GM23338 (cell line): ENCODE results near the gene FAM204A. TPM values are rescaled to one million over a fixed set of nuclear protein-coding genes. Genes with fewer than 3 reads are reported as not detected.
A peak's percentile ranks its signal among the peaks of the same experiment; 100 is the strongest.

Experiments
- ATAC-seq: fragments of 200-7000 bp; cut with Tn5 transposase; 3 replicates; pipeline ENCODE4 v1.9.1; 2020
- DNase-seq: peaks from one replicate; pipeline ENCODE4 v3.0.0-alpha.2; 2015; ENCODE audit warnings: low spot score
- H2AFZ ChIP-seq: fragments of 200-600 bp; sonication (generic); 2 replicates; pipeline ENCODE4 v1.8.0; 2016; ENCODE audit warnings: antibody characterized with exemption, mild to moderate bottlenecking, moderate library complexity
- H3F3A ChIP-seq: fragments of 200-600 bp; sonication (generic); replicated peaks from 2 replicates; pipeline ENCODE4 v1.8.0; 2017; ENCODE audit warnings: antibody characterized with exemption, mixed run types, low read depth
- H3K27ac ChIP-seq: fragments of 200-600 bp; sonication (generic); 2 replicates; pipeline ENCODE4 v1.6.1; 2016; ENCODE audit warnings: low read depth
- H3K27me3 ChIP-seq: fragments of 200-600 bp; sonication (generic); 2 replicates; pipeline ENCODE4 v1.8.0; 2016; ENCODE audit warnings: mild to moderate bottlenecking, mixed run types, moderate library complexity; ENCODE audit not compliant: insufficient read depth
- H3K36me3 ChIP-seq: fragments of 200-600 bp; sonication (generic); 2 replicates; pipeline ENCODE4 v1.8.0; 2016; ENCODE audit warnings: mild to moderate bottlenecking; ENCODE audit not compliant: insufficient read depth
- H3K4me1 ChIP-seq: fragments of 200-600 bp; sonication (generic); 2 replicates; pipeline ENCODE4 v1.8.0; 2016; ENCODE audit warnings: mild to moderate bottlenecking, moderate library complexity; ENCODE audit not compliant: insufficient read depth
- H3K4me2 ChIP-seq: fragments of 200-600 bp; sonication (generic); 2 replicates; pipeline ENCODE4 v1.7.1; 2017; ENCODE audit warnings: mixed run types
- H3K4me3 ChIP-seq: fragments of 200-600 bp; sonication (generic); 2 replicates; pipeline ENCODE4 v1.6.1; 2016; ENCODE audit warnings: mixed run types
- H3K79me2 ChIP-seq: fragments of 200-600 bp; sonication (generic); replicated peaks from 2 replicates; pipeline ENCODE4 v1.8.0; 2017; ENCODE audit warnings: mild to moderate bottlenecking; ENCODE audit not compliant: insufficient read depth
- H3K9me2 ChIP-seq: fragments of 200-600 bp; sonication (generic); 2 replicates; pipeline ENCODE4 v1.8.0; 2017; ENCODE audit not compliant: insufficient read depth
- H4K20me1 ChIP-seq: fragments of 200-600 bp; sonication (generic); replicated peaks from 2 replicates; pipeline ENCODE4 v1.8.0; 2017; ENCODE audit warnings: mild to moderate bottlenecking; ENCODE audit not compliant: insufficient read depth
- H3K27ac Mint-ChIP-seq: 2 replicates; pipeline ENCODE4 v1.8.0; 2020; ENCODE audit warnings: inconsistent platforms, mild to moderate bottlenecking, moderate library complexity, mixed read lengths
- H3K27me3 Mint-ChIP-seq: 3 replicates; pipeline ENCODE4 v1.8.0; 2022; ENCODE audit warnings: low read depth, mild to moderate bottlenecking, moderate library complexity, mixed read lengths, inconsistent platforms; ENCODE audit not compliant: insufficient read depth, poor library complexity
- H3K36me3 Mint-ChIP-seq: 3 replicates; pipeline ENCODE4 v1.8.0; 2021; ENCODE audit warnings: low read depth, mild to moderate bottlenecking, inconsistent platforms, moderate library complexity, mixed read lengths
- H3K4me1 Mint-ChIP-seq: 3 replicates; pipeline ENCODE4 v1.8.0; 2020; ENCODE audit warnings: mild to moderate bottlenecking, inconsistent platforms, mixed read lengths
- H3K4me3 Mint-ChIP-seq: 3 replicates; pipeline ENCODE4 v1.8.0; 2021; ENCODE audit warnings: moderate library complexity, mild to moderate bottlenecking, inconsistent platforms, mixed read lengths
- H3K9me3 Mint-ChIP-seq: 3 replicates; pipeline ENCODE4 v1.8.0; 2020; ENCODE audit warnings: moderate library complexity, mild to moderate bottlenecking, inconsistent platforms, mixed read lengths
- CREB1 ChIP-seq: fragments of 250-450 bp; sonication (Bioruptor Pico); IDR thresholded peaks from 2 replicates; pipeline ENCODE4 v1.5.0; 2020; ENCODE audit warnings: low read depth, mild to moderate bottlenecking, moderate library complexity
- CTCF ChIP-seq, 2 experiments: fragments of 200-600 bp in 1 of 2; sonication (generic) in 1 of 2; conservative IDR thresholded peaks; 2 replicates each; pipeline versions ENCODE4 v1.5.1 to v1.6.1; 2016 to 2017; ENCODE audit warnings: antibody characterized with exemption in 2 of 2, low read depth in 2 of 2, mild to moderate bottlenecking in 2 of 2, moderate library complexity in 1 of 2
- ETS1 ChIP-seq: IDR thresholded peaks from 2 replicates; pipeline ENCODE4 v1.6.1; 2016; ENCODE audit warnings: antibody characterized with exemption
- EZH2phosphoT487 ChIP-seq: fragments of 200-600 bp; sonication (generic); IDR thresholded peaks from one replicate; pipeline ENCODE4 v1.8.1; 2018; ENCODE audit warnings: antibody characterized with exemption; ENCODE audit not compliant: unreplicated experiment
- JUNB ChIP-seq: IDR thresholded peaks from one replicate; pipeline ENCODE4 v1.6.1; 2016; ENCODE audit warnings: antibody characterized with exemption; ENCODE audit not compliant: unreplicated experiment
- NANOG ChIP-seq: IDR thresholded peaks from 2 replicates; pipeline ENCODE4 v1.6.1; 2016; ENCODE audit warnings: antibody characterized with exemption, borderline replicate concordance
- POLR2AphosphoS5 ChIP-seq: IDR thresholded peaks from 2 replicates; pipeline ENCODE4 v1.6.1; 2016; ENCODE audit warnings: antibody characterized with exemption, low read depth
- REST ChIP-seq: IDR thresholded peaks from one replicate; pipeline ENCODE4 v1.6.1; 2018; ENCODE audit warnings: antibody characterized with exemption; ENCODE audit not compliant: unreplicated experiment
- STAT1 ChIP-seq: IDR thresholded peaks from one replicate; pipeline ENCODE4 v1.6.1; 2016; ENCODE audit warnings: antibody characterized with exemption; ENCODE audit not compliant: unreplicated experiment
- ZNF331 ChIP-seq: fragments of 250-450 bp; sonication (Bioruptor Pico); IDR thresholded peaks from 2 replicates; pipeline ENCODE4 v1.5.0; 2020; ENCODE audit warnings: low read depth, mild to moderate bottlenecking, moderate library complexity
- polyA plus RNA-seq: library from polyadenylated mRNA; unstranded; fragments of >200 nt; fragmentation: Nextera tagmentation; extraction: Ambion mirVana; gene quantifications from 2 replicates; pipeline ENCODE4 v1.2.1, GENCODE V29; 2016
- total RNA-seq: library from RNA; depleted of rRNA; stranded (reverse); fragments of >200 nt; shearing (Covaris generic); gene quantifications from 2 replicates; pipeline ENCODE4 v1.2.3, GENCODE V29; 2014

Gene FAM204A
- total and polyA plus RNA-seq, 2 experiments from 2014 or later, result 31.6 to 72.0 TPM

- Histone ChIP-seq H3K36me3 (no peaks in the 10 kb centered on the region), H3K79me2 (peaks cover 32% of the 10 kb centered on the region), H3K4me2 (peak overlapping the region; percentile 75), H3K9me2 (no peaks in the 10 kb centered on the region), H2AFZ (peak overlapping the region; percentile 25), H4K20me1 (peaks cover 7% of the 10 kb centered on the region; the same call in 1 of the 2 replicates), H3K4me3 (peak overlapping the region; percentile 75), H3K27ac (no peak overlapping the region), H3K4me1 (peaks cover 13% of the 10 kb centered on the region), H3K27me3 (no peaks in the 10 kb centered on the region), H3F3A (no peaks in the 10 kb centered on the region)
- Mint-ChIP-seq H3K4me1 (no peaks in the 10 kb centered on the region; the same call in 2 of the 3 replicates), H3K4me3 (peak overlapping the region; percentile 94), H3K27me3 (no peaks in the 10 kb centered on the region), H3K36me3 (no peaks in the 10 kb centered on the region), H3K27ac (peak overlapping the region; percentile 37; the same call in 1 of the 2 replicates), H3K9me3 (no peaks in the 10 kb centered on the region)
- DNase-seq (peak; percentile 36), ATAC-seq (peak; percentile 28)
- TF ChIP-seq POLR2AphosphoS5 (no peak), NANOG (no peak), CTCF (conservative IDR thresholded peaks at IDR 0.05; ENCODE audit: low read depth in 2 of 2) (peak; percentile 38 to 45), CREB1 (CRISPR knock-in tag) (no peak)
Measured at GRCh38 chr10:118342638-118343020, 505 bp upstream of the FAM204A start.

GRCh38 chr10:118340486-118340885, 1.6 kb downstream of the FAM204A start:
- H3K4me1 ChIP-seq, result peaks cover 13% of the 10 kb centered on the region
- no peaks in the 10 kb centered on the region for H3F3A ChIP-seq
- DNase-seq (no peak), ATAC-seq (no peak)
- H3K4me3 Mint-ChIP-seq, result peak overlapping the region; percentile 94; the same call in 2 of the 3 replicates
- H3K27ac Mint-ChIP-seq, result no peak overlapping the region
- peaks cover 32% of the 10 kb centered on the region for H3K79me2 ChIP-seq
- H3K9me3 Mint-ChIP-seq, result no peaks in the 10 kb centered on the region
- H3K4me1 Mint-ChIP-seq, result no peaks in the 10 kb centered on the region; the same call in 2 of the 3 replicates
- H3K36me3 ChIP-seq, result 0 out of 2 replicates have a peak, but pooled peaks cover 2% of the 10 kb centered on the region
- H3K9me2 ChIP-seq, result no peaks in the 10 kb centered on the region
- H3K27me3 Mint-ChIP-seq, result no peaks in the 10 kb centered on the region
- peaks cover 7% of the 10 kb centered on the region; the same call in 1 of the 2 replicates for H4K20me1 ChIP-seq
- H3K4me3 ChIP-seq, result no peak overlapping the region
- H3K4me2 ChIP-seq, result no peak overlapping the region
- no peak overlapping the region for H2AFZ ChIP-seq
- TF ChIP-seq ZNF331 (CRISPR knock-in tag) (no peak), JUNB (no peak), ETS1 (no peak), REST (no peak), EZH2phosphoT487 (no peak), STAT1 (no peak), NANOG (no peak)
- no peaks in the 10 kb centered on the region for H3K27me3 ChIP-seq
- H3K36me3 Mint-ChIP-seq, result peaks cover 7% of the 10 kb centered on the region; the same call in 2 of the 3 replicates
- H3K27ac ChIP-seq, result no peak overlapping the region
